ENCODE data around the gene BIRC2. TPM values are rescaled to one million over a fixed set of nuclear protein-coding genes. Genes with fewer than 3 reads are reported as not detected.

BIRC2 gene
- total and polyA plus RNA-seq, 2 experiments from 2014 or later: 15.3 to 25.2 TPM

- TF ChIP-seq CTCF (conservative IDR thresholded peaks at IDR 0.05; ENCODE audit: low read depth in 2 of 2) (no peak), CREB1 (CRISPR knock-in tag; IDR thresholded peaks at IDR 0.05; ENCODE audit: low read depth) (no peak), ZNF114 (CRISPR knock-in tag; IDR thresholded peaks at IDR 0.05) (no peak), ZNF331 (CRISPR knock-in tag; IDR thresholded peaks at IDR 0.05; ENCODE audit: low read depth) (no peak), REST (IDR thresholded peaks at IDR 0.05; ENCODE audit: unreplicated experiment) (no peak), POLR2AphosphoS5 (IDR thresholded peaks at IDR 0.05; ENCODE audit: low read depth) (no peak)
These were observed 612 bp upstream of the BIRC2 start (continued) for GRCh38 chr11:102346456-102346747.

DNA sequence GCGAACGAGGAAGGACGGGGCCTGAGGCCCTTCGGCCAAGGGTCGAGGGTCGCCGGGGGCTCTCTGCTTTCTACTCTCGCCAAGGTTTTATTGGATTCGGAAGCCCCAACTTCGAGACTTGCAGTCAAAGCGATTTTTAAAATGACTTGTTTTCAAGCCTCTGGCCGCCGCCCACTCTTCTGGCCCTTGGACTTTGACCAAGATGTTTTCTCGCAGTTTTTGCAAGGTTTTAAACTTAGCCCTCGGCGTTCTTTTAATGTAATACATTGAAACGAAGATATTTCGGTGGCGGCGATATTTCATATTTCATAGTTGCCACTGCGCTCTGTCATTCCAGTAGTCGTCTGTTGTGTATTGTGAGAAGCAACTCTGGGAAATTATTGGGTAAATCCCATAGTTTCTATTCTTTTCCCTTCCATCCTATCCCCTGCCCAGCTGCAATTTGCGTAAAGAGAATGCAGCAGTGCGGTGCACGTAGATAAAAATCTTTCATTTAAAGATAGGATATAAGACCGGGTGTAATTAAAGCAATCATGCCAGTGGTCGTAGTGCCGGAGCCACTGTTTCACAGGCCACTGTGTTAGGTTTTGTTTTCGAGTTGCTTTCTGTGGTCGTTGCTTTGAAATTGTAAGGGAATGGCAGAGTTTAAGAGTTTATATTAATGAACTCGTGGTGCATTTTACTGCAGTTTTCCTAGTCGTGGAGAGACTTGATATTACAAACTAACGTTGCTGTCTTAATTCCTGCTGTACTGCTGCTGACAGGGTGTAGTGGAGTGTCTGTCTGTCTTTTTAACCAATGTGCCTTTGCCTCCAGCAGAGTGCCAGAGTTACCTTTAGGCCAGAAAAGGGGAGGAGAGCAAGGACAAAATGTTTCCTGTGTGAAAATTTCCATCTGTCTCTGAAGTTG, 702 bp downstream of the BIRC2 start:
- Mint-ChIP-seq H3K4me3 (peak overlapping the region; percentile 98), H3K27me3 (ENCODE audit: insufficient read depth, low read depth, poor library complexity) (peaks cover 2% of the 10 kb centered on the region), H3K36me3 (ENCODE audit: low read depth) (peaks cover 8% of the 10 kb centered on the region; the same call in 1 of the 3 replicates), H3K4me1 (peaks cover 11% of the 10 kb centered on the region), H3K9me3 (no peaks in the 10 kb centered on the region), H3K27ac (peak overlapping the region; percentile 94)
- Histone ChIP-seq H3K9me2 (ENCODE audit: insufficient read depth) (no peaks in the 10 kb centered on the region), H3K4me2 (peak overlapping the region; percentile 99), H3K4me3 (peak overlapping the region; percentile 93), H3K79me2 (replicated peaks; ENCODE audit: insufficient read depth) (peaks cover 29% of the 10 kb centered on the region), H3K27me3 (ENCODE audit: insufficient read depth) (no peaks in the 10 kb centered on the region), H3F3A (replicated peaks; ENCODE audit: low read depth) (no peaks in the 10 kb centered on the region), H3K4me1 (ENCODE audit: insufficient read depth) (peaks cover 11% of the 10 kb centered on the region), H4K20me1 (replicated peaks; ENCODE audit: insufficient read depth) (peaks cover 3% of the 10 kb centered on the region; the same call in 1 of the 2 replicates), H2AFZ (peak overlapping the region; percentile 93; the same call in 1 of the 2 replicates), H3K27ac (ENCODE audit: low read depth) (peak overlapping the region; percentile 86; the same call in 1 of the 2 replicates), H3K36me3 (ENCODE audit: insufficient read depth) (no peaks in the 10 kb centered on the region)
- no peak for DNase-seq (ENCODE audit: low spot score)
- peak; percentile 12; the same call in 2 of the 3 replicates for ATAC-seq
- no peak for TF ChIP-seq ETS1 (IDR thresholded peaks at IDR 0.05)
- TF ChIP-seq EZH2phosphoT487 (IDR thresholded peaks at IDR 0.05; ENCODE audit: unreplicated experiment): no peak
- TF ChIP-seq JUNB (IDR thresholded peaks at IDR 0.05; ENCODE audit: unreplicated experiment): no peak
- TF ChIP-seq ZNF114 (CRISPR knock-in tag; IDR thresholded peaks at IDR 0.05): no peak
- TF ChIP-seq NANOG (IDR thresholded peaks at IDR 0.05; ENCODE audit: borderline replicate concordance): no peak
- no peak for TF ChIP-seq POLR2AphosphoS5 (IDR thresholded peaks at IDR 0.05; ENCODE audit: low read depth)
- no peak for TF ChIP-seq CTCF (conservative IDR thresholded peaks at IDR 0.05; ENCODE audit: low read depth in 2 of 2)

Data from GM23338 (cell line).